Lower leg skin (tissue), 4 donors: ENCODE results near the gene CTAGE15. TPM values are rescaled to one million over a fixed set of nuclear protein-coding genes. Genes with fewer than 3 reads are reported as not detected.
A peak's percentile ranks its signal among the peaks of the same experiment; 100 is the strongest.
"Not testable (repeated sequence)": the region's sequence is repeated elsewhere in the genome, so short reads cannot be mapped to it uniquely, and the experiment has no call there.

ENCODE experiments used
- DNase-seq, 2 donors: peaks; one replicate each; pipeline ENCODE4 v3.0.0-alpha.2; 2019; ENCODE audit warnings: low spot score in 2 of 2
- H3K4me3 ChIP-seq: fragments of 200-600 bp; sonication (generic); 2 replicates; pipeline ENCODE4 v1.5.1; 2017; ENCODE audit warnings: mild to moderate bottlenecking, low read depth; ENCODE audit not compliant: poor library complexity, severe bottlenecking
- WGBS, 2 donors: methylation state at CpG; one replicate each; pipeline ENCODE4 v1.1.5; 2018; 5-methylcytosine and 5-hydroxymethylcytosine counted together
- intact Hi-C: fragments of 100-400 bp; cut with DNase I; formaldehyde crosslinking; loops from one replicate; pipeline ENCODE4 v1.15.0; 2023; ENCODE audit warnings: low total_unique reads
- total RNA-seq, 4 donors: library from RNA; depleted of rRNA; stranded (reverse); fragments of >200 nt; gene quantifications; one replicate each; pipeline ENCODE4 v1.1.0, GENCODE V29; 2016

CTAGE15 gene, protein sequence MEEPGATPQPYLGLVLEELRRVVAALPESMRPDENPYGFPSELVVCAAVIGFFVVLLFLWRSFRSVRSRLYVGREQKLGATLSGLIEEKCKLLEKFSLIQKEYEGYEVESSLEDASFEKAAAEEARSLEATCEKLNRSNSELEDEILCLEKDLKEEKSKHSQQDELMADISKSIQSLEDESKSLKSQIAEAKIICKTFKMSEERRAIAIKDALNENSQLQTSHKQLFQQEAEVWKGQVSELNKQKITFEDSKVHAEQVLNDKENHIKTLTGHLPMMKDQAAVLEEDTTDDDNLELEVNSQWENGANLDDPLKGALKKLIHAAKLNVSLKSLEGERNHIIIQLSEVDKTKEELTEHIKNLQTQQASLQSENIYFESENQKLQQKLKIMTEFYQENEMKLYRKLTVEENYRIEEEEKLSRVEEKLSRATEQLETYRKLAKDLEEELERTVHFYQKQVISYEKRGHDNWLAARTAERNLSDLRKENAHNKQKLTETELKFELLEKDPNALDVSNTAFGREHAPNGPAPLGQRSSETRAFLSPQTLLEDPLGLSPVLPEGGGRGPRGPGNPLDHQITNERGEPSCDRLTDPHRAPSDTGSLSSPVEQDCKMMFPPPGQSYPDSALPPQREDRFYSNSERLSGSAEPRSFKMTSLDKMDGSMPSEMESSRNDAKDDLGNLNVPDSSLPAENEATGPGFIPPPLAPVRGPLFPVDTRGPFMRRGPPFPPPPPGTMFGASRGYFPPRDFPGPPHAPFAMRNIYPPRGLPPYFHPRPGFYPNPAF
- total RNA-seq: 1 to 10 TPM in 2 of 4 donors, not detected in 2; 2.1 to 2.3 TPM

DNA sequence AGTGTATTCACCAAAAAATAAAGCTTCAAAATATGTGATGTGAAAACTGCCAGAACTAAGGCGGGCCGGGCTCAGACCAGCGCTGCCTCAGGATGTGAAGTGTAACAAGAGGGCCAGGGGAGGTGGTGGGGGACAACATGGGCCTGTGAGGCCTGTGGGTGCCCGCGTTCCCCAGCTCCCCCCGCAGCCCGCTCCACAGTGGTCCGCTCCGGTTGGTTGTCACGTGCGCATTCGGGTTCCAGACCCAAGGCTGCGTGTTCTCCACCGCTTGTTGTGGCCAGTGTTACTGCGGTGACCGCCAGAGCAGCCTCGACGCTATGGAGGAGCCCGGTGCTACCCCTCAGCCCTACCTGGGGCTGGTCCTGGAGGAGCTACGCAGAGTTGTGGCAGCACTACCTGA, at the start of gene CTAGE15:
CTAGE15 (plus strand) TSS at position 301 of the 400 bp plus-strand sequence; CDS start at position 318, 17 bp downstream.
- intact Hi-C loops, DNase-seq, H3K4me3 ChIP-seq: not testable (repeated sequence)
- WGBS, 2 donors: 97% methylated on average over 2 of the region's 20 CpGs; no CpG with 5 or more reads in 1 of the 2 donors

DNA sequence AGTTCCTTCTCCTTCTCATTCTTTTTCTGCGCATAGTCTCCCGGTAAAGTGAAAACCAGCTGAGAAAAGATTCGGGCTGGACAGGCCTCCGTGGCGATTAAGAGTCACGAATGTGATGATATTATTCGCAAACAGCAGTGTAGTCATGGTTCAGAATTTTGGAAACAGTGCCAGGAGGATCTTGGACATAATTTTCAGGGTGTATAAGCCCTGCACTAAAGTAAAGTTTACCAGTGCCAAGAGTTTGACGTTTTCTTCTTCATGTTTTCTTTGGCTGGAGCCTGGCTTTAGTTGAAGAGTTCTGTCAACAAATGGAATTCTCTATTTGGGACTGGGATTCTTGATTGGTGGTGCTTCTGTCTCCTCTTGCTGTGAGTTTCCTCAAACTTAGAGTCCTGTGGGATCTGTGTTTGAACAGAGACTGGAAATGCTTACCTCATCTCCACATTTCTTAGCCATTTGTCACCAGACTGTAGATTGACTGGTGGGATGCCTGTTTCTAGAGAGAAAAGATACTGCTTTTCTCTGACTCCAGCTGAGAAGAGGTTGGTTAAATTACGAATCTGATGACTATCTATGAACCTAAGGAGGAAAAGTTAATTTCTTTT, 49.2 kb upstream of the CTAGE15 start:
- H3K4me3 ChIP-seq, DNase-seq, intact Hi-C loops: not testable (repeated sequence)
- no CpG with 5 or more reads among the region's 9 CpGs for WGBS, 2 donors

DNA sequence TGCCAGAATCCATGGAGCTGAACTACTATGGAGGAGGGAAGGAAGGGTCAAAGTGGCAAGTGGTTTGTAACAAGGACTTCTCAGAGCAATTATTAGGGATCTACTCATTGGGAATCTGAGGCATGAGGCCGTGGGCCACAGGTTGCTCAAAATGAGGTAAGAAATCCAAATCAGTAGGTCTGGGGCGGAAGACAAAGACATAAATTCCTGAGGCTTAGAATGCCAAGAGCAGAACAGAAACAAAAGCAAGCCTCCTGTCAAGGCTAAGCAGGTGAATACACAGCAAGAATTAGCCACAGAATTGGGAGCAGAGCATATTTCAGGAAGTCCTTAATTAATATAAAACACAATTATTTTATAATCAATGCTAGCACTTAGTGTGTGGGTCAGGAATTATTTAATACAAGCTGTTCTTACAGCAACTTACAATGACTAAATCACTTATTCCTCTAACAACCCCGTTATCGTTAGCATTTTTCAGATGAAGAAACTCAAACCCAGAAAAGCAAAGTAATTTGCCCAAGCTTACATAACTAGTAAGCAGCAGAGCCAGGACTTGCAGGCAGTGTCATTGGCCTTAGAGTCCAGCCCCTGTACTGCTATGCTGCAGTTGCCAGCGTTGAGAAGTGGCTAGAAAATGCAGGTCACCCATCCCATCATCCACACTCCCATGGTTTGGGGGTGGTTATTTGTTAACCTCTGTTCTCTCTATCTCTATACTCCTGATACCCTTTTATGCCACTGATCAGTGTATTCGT, 40.3 kb upstream of the CTAGE15 start:
- intact Hi-C loops, H3K4me3 ChIP-seq, DNase-seq: not testable (repeated sequence)
- WGBS, 2 donors: 82 to 92% methylated on average over 4 to 5 of the region's 6 CpGs

DNA sequence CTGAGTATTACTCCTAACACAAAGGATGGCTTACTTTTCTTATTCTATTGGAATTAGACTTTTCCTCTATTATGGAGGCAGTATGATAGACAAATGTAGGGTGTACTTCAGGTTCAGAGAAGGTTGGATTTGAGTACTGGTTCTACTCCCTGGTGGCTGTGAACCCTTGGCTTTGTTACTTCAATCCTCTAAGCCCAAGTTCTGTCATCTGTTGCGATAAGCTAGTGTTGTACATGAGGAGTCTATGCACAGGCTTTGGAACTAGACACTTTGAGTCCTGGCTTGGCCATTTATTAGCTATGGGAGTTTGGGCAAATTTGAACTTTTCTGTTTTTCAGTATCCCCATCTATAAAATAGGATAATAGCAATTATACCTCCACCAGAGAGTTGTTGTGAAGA, 39.7 kb upstream of the CTAGE15 start:
- DNase-seq, intact Hi-C loops, H3K4me3 ChIP-seq: not testable (repeated sequence)
- WGBS, 2 donors: no CpG with 5 or more reads among the region's 1 CpG

DNA sequence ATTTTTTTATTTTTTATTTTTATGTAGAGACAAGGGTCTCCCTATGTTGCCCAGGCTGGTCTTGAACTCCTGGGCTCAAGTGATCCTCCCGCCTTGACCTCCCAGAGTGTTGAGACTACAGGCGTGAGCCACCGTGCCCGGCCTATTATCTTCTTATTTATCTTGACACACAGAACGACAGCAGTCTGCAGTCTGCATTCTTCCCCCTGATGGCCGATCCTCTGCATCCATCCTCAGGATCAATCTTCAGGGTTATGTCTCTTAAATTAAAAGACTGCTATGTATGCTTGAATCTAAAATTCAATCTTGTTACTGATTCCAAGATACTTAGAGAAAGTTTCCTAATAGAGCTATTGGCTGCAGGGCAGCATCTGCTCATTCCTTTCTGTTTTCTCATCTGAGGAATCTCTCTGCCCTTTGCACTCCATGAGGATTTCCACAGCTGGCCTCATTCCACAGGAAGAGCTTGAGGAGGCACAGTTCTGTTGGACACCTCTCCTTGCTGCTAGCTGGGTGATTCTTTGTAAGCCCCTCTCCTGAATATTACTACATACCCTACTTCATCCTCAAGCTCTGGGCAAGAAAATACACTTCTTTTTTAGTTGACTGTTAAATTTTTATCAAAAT, 38.3 kb upstream of the CTAGE15 start:
- H3K4me3 ChIP-seq, DNase-seq, intact Hi-C loops: not testable (repeated sequence)
- no CpG with 5 or more reads among the region's 6 CpGs for WGBS, 2 donors

DNA sequence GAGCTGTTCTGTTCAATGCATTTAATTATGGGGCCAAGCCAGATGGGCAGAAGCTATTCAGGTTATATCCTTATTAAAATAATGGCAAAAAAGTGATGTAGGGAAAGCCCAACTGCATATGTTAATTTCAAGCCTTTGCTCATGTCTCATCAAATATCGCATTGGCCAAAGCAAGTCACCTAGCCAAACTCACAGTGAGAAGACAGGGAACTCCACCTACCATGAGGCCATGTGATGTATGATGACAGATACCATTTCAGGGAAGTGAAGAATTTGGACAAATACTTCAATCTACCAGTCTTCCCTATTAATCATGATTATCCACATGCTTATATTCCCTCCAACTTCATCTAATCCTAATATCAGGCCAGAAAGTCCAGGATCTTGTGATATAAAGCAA, 35.2 kb upstream of the CTAGE15 start:
- WGBS, 2 donors: 100% methylated on average over 1 of the region's 1 CpG; no CpG with 5 or more reads in 1 of the 2 donors
- H3K4me3 ChIP-seq, intact Hi-C loops, DNase-seq: not testable (repeated sequence)

DNA sequence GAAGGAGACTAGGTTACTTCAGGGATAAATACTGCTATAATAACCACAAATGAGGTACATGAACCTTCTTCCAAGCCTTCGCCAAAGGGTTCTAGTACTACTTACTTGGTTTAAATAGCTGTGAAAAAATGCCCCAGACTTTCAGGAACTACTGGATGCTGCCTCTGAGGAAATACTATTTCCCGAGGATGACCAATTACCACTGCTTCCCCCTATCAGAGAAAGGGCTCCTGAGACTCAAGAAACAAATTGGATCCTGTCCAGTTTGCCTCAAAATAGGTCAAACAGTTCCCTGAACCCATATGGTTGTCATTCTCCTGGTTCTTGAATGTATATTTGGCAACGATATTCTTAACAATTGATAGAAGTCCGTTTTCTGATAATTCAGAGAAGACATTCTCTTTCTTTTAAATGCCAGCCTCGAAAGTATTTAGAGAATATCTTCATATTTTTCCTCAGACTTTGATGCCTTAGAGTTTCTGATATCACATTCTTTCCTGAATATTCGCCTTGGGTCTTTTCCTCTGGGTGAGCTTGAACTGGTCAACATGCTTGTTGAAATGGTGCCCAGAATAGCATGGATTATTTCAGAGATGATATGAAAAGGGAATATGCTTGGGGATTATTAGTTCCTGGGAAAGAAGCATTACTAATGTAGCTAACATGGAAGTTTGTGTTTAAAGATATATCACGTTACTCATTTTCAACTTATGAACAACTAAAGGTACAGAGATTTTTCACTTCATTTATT, 28.1 kb upstream of the CTAGE15 start:
- intact Hi-C loops, DNase-seq, H3K4me3 ChIP-seq: not testable (repeated sequence)
- WGBS, 2 donors: no CpG with 5 or more reads among the region's 7 CpGs

DNA sequence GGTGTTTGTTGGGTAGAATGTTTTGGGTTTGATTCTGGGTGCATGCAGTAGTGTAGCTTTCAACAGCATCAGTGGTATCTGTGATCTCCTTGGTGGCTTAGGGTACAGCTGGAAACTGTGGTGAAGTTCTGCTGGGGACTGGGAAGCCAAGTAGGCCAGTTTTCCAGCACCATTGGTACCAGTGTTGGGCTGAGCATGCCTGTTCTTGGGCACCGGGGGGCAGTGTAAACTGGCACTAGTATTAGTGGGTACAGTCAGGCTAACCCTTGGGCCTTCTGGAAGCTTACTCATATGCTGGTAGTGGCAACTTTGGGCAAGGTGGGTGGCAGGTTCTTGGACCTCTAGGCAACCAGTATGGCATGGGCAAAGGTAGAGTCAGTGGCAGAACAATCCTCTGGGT, 15.6 kb upstream of the CTAGE15 start:
- H3K4me3 ChIP-seq, intact Hi-C loops, DNase-seq: not testable (repeated sequence)
- no CpG with 5 or more reads among the region's 1 CpG for WGBS, 2 donors

DNA sequence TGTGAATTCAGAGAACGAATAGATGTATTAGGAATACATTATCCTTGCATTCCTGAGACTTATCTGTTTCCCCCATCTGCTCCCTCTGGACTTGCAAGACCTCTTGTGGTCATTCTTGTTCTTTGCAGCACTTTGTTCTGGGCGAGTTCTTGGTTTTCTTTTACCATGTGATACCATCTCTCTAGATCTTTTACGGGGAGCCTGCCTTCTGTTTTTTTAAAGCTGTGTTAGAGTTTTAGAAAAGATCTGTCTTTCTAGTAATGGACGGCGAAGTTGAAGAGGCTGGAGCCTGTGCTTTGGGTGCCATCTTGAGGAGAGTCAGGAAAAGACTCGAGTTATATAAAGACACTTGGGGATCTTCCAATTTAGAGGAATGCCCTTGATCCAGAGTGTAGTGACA, 8.3 kb upstream of the CTAGE15 start:
- H3K4me3 ChIP-seq, intact Hi-C loops: not testable (repeated sequence)
- peak in 1 of 2 donors; percentile 21 for DNase-seq
- 2 to 5% methylated on average over 3 of the region's 6 CpGs for whole genome bisulfite sequencing, 2 donors

DNA sequence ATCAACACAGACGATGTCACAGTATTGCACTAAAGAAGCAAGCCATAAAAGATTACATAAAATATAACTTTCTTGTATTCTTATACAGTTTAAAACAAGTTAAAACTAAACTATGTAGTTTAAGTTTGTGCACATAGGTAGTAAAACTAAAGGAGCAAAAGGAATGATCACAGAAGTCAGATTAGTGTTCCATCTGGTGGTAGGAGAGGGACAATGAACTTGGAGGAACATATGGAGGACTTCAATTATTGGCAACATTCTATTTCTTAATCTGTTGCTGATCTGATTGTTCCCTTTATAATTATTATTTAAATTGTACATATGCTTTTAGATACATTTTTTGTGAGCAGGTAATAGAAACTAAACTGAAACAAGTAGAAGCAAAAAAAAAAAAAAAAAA, 5.6 kb upstream of the CTAGE15 start:
- WGBS, 2 donors: no CpG with 5 or more reads among the region's 1 CpG
- H3K4me3 ChIP-seq, intact Hi-C loops, DNase-seq: not testable (repeated sequence)

DNA sequence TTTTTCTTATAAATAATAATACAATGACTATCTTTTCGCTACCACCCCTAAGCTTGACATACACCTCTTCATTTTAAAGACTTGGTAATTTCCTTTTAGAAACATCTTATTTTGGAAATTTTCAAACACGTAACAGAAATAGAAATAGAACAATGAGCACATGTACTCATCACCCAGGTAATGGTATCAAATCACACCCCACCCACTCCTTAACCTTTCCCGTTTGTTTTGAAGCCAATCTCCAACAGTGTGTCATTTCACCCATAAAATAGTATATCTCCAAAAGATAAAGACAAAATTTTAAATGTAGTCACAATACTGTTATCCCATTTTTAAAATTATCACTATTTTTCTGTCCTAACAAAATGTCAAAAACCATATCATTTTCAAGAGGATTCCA, 16.6 kb downstream of the CTAGE15 start:
- intact Hi-C loops, DNase-seq, H3K4me3 ChIP-seq: not testable (repeated sequence)
- 57 to 88% methylated on average over 2 to 3 of the region's 3 CpGs for WGBS, 2 donors

DNA sequence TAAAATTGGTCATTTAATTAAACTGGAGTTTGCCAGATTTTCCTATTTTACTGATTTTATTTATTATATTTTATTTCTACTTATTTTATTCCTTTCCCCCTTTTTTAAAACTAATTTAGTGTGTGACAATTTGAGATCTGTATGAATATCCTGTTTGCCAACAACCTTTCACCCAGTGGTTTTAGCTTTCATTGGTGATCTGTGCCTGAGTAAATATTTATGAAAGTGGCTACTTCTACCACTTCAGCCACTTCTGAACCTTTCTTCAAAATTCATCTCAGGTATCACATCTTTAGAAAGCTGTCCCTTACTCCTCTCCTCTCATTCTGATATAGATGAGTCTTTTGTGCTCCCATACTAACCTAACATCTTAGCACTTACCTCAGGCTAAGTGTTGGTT, 18.3 kb downstream of the CTAGE15 start:
- intact Hi-C loops: not testable (repeated sequence)

DNA sequence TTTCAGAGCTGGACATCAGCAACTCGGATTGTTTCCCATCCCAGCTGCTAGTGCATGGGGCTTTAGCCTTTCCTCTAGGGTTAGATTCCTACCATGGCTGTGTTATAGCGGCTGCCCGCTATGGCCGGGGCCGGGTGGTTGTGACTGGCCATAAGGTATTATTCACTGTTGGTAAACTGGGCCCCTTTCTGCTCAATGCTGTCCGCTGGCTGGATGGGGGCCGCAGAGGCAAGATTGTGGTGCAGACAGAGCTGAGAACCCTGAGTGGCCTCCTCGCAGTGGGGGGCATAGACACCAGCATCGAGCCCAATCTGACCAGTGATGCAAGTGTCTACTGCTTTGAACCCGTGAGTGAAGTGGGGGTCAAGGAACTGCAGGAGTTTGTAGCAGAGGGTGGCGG, 26.5 kb downstream of the CTAGE15 start:
- intact Hi-C loops, H3K4me3 ChIP-seq: not testable (repeated sequence)
- DNase-seq: peak in 1 of 2 donors; percentile 57
- WGBS, 2 donors: 93 to 96% methylated on average over 4 of the region's 11 CpGs

More for the DNA sequence above, 18.3 kb downstream of the CTAGE15 start:
- not testable (repeated sequence) for DNase-seq, H3K4me3 ChIP-seq
